Raji (cell line): ENCODE data around the gene DGKG.

Source experiments
- POLR2A ChIP-seq: IDR thresholded peaks from 2 replicates; pipeline ENCODE4 v1.6.1; 2011; ENCODE audit warnings: low read depth, low read length, control low read depth; ENCODE audit not compliant: insufficient read depth

The DGKG gene

GRCh38 chr3:186361762-186362536, at the start of gene DGKG:
Gene DGKG, minus strand, starts transcription at chr3:186362234. Its CDS starts 41,775 bp downstream, at chr3:186320459.
- TF ChIP-seq POLR2A = no peak

GRCh38 chr3:186411089-186411488, 49.1 kb upstream of the DGKG start:
- TF ChIP-seq POLR2A = no peak

- TF ChIP-seq POLR2A = no peak
Observed at GRCh38 chr3:186406669-186407635, 44.9 kb upstream of the DGKG start.

- TF ChIP-seq POLR2A = no peak
Observed at GRCh38 chr3:186401556-186401955, 39.5 kb upstream of the DGKG start.

GRCh38 chr3:186400662-186401061, 38.6 kb upstream of the DGKG start:
- TF ChIP-seq POLR2A = no peak

GRCh38 chr3:186400026-186400425, 38.0 kb upstream of the DGKG start:
- no peak for TF ChIP-seq POLR2A

- TF ChIP-seq POLR2A = no peak
Observed at GRCh38 chr3:186394566-186395217, 32.7 kb upstream of the DGKG start.

GRCh38 chr3:186386883-186387560, 25.0 kb upstream of the DGKG start:
- no peak for TF ChIP-seq POLR2A

GRCh38 chr3:186385856-186386602, 24.0 kb upstream of the DGKG start:
- no peak for TF ChIP-seq POLR2A

- TF ChIP-seq POLR2A = no peak
Observed at GRCh38 chr3:186383026-186383993, 21.3 kb upstream of the DGKG start.

- TF ChIP-seq POLR2A = no peak
Observed at GRCh38 chr3:186382217-186382885, 20.3 kb upstream of the DGKG start.

GRCh38 chr3:186381424-186382216, 19.6 kb upstream of the DGKG start:
- no peak for TF ChIP-seq POLR2A
